Liver (tissue), 9 donors: ENCODE results near the gene PROX2. TPM values are rescaled to one million over a fixed set of nuclear protein-coding genes. Genes with fewer than 3 reads are reported as not detected.
A peak's percentile ranks its signal among the peaks of the same experiment; 100 is the strongest.

Experiments used
- DNase-seq: peaks from one replicate; pipeline ENCODE4 v3.0.0-alpha.2; 2017; ENCODE audit warnings: low spot score
- H3K27ac ChIP-seq, 2 donors: one replicate each; pipeline ENCODE4 v1.7.0; 2013; ENCODE audit warnings: inconsistent platforms in 2 of 2, low read length in 2 of 2, control low read depth in 1 of 2, low read depth in 1 of 2, mild to moderate bottlenecking in 1 of 2
- H3K27me3 ChIP-seq, 4 donors: one replicate each; pipeline versions ENCODE4 v1.6.1 to v1.7.0; 2013; ENCODE audit warnings: low read length in 3 of 4, inconsistent platforms in 1 of 4, mild to moderate bottlenecking in 1 of 4, moderate library complexity in 1 of 4; ENCODE audit not compliant: control insufficient read depth in 4 of 4, insufficient read depth in 4 of 4
- H3K36me3 ChIP-seq, 4 donors: one replicate each; pipeline versions ENCODE4 v1.6.1 to v1.7.0; 2013; ENCODE audit warnings: low read length in 3 of 4, mild to moderate bottlenecking in 3 of 4, low read depth in 1 of 4, moderate library complexity in 1 of 4; ENCODE audit not compliant: control insufficient read depth in 4 of 4, insufficient read depth in 3 of 4
- H3K4me1 ChIP-seq, 4 donors: one replicate each; pipeline versions ENCODE4 v1.6.1 to v1.7.0; 2013; ENCODE audit warnings: low read length in 3 of 4, mild to moderate bottlenecking in 3 of 4, moderate library complexity in 1 of 4; ENCODE audit not compliant: control insufficient read depth in 4 of 4, insufficient read depth in 4 of 4
- H3K4me3 ChIP-seq, 3 donors: one replicate each; pipeline versions ENCODE4 v1.6.1 to v1.7.0; 2013; ENCODE audit warnings: low read length in 3 of 3, control low read depth in 1 of 3, low read depth in 1 of 3, mild to moderate bottlenecking in 1 of 3
- H3K9ac ChIP-seq, 2 donors: one replicate each; pipeline ENCODE4 v1.7.0; 2013; ENCODE audit warnings: low read length in 2 of 2, mild to moderate bottlenecking in 2 of 2, moderate library complexity in 2 of 2, control low read depth in 1 of 2, low read depth in 1 of 2
- H3K9me3 ChIP-seq, 4 donors: one replicate each; pipeline versions ENCODE4 v1.6.1 to v1.7.0; 2013; ENCODE audit warnings: low read length in 3 of 4; ENCODE audit not compliant: control insufficient read depth in 4 of 4
- EGR1 ChIP-seq, 2 donors: IDR thresholded peaks; 2 replicates each; pipeline ENCODE4 v1.6.1; 2016 to 2018; ENCODE audit warnings: antibody characterized with exemption in 2 of 2, low read depth in 2 of 2
- FOXA1 ChIP-seq: IDR thresholded peaks from 2 replicates; pipeline ENCODE4 v1.6.1; 2016; ENCODE audit warnings: antibody characterized with exemption
- FOXA2 ChIP-seq: IDR thresholded peaks from 2 replicates; pipeline ENCODE4 v1.6.1; 2016; ENCODE audit warnings: antibody characterized with exemption
- GABPA ChIP-seq, 2 donors: IDR thresholded peaks in 1 of 2; conservative IDR thresholded peaks in 1 of 2; 2 replicates each; pipeline ENCODE4 v1.6.1; 2016; ENCODE audit warnings: antibody characterized with exemption in 2 of 2, mild to moderate bottlenecking in 1 of 2, moderate library complexity in 1 of 2
- HNF4A ChIP-seq, 2 donors: conservative IDR thresholded peaks; 2 replicates each; pipeline ENCODE4 v1.6.1; 2016; ENCODE audit warnings: antibody characterized with exemption in 2 of 2, mild to moderate bottlenecking in 2 of 2
- HNF4G ChIP-seq: IDR thresholded peaks from 2 replicates; pipeline ENCODE4 v1.6.1; 2016; ENCODE audit warnings: antibody characterized with exemption
- JUND ChIP-seq, 2 donors: IDR thresholded peaks; 2 replicates each; pipeline ENCODE4 v1.6.1; 2016; ENCODE audit warnings: antibody characterized with exemption in 2 of 2
- NR2F2 ChIP-seq: IDR thresholded peaks from 2 replicates; pipeline ENCODE4 v1.6.1; 2016; ENCODE audit warnings: antibody characterized with exemption
- RAD21 ChIP-seq, 2 donors: IDR thresholded peaks; 2 replicates each; pipeline ENCODE4 v1.6.1; 2016; ENCODE audit warnings: antibody characterized with exemption in 2 of 2, mild to moderate bottlenecking in 2 of 2
- RXRA ChIP-seq, 2 donors: IDR thresholded peaks; 2 replicates each; pipeline ENCODE4 v1.6.1; 2017 to 2018; ENCODE audit warnings: antibody characterized with exemption in 2 of 2, mild to moderate bottlenecking in 1 of 2
- SP1 ChIP-seq: IDR thresholded peaks from 2 replicates; pipeline ENCODE4 v1.6.1; 2018; ENCODE audit warnings: antibody characterized with exemption, mild to moderate bottlenecking
- TAF1 ChIP-seq: conservative IDR thresholded peaks from 2 replicates; pipeline ENCODE4 v1.6.1; 2016; ENCODE audit warnings: antibody characterized with exemption, mild to moderate bottlenecking
- YY1 ChIP-seq: IDR thresholded peaks from 2 replicates; pipeline ENCODE4 v1.6.1; 2016; ENCODE audit warnings: antibody characterized with exemption, mild to moderate bottlenecking
- WGBS: extraction: QIAGEN DNeasy Blood & Tissue Kit; methylation state at CpG from one replicate; pipeline ENCODE4 v1.1.7; 2013; 5-methylcytosine and 5-hydroxymethylcytosine counted together
- polyA plus RNA-seq, 2 donors: library from polyadenylated mRNA; stranded (reverse) in 1 of 2; unstranded in 1 of 2; fragments of 200-250 nt in 1 of 2; fragments of >200 nt in 1 of 2; fragmentation: Nextera tagmentation in 1 of 2; extraction: Ambion mirVana in 1 of 2; gene quantifications; one replicate each; pipeline versions ENCODE4 v1.2.1 to v1.2.3, GENCODE V29; 2013 to 2015
- total RNA-seq, 2 donors: library from RNA; depleted of rRNA; stranded (reverse); fragments of >200 nt; gene quantifications; one replicate each; pipeline ENCODE4 v1.2.3, GENCODE V29; 2014
- TF ChIP-seq, protein P1 (sequence below): IDR thresholded peaks from 2 replicates; pipeline ENCODE4 v1.6.1; 2016; ENCODE audit warnings: antibody characterized with exemption
- TF ChIP-seq, protein P2 (sequence below): IDR thresholded peaks from 2 replicates; pipeline ENCODE4 v1.6.1; 2016; ENCODE audit warnings: antibody characterized with exemption
- TF ChIP-seq, protein P3 (sequence below): IDR thresholded peaks from 2 replicates; pipeline ENCODE4 v1.6.1; 2016; ENCODE audit warnings: antibody characterized with exemption, mild to moderate bottlenecking
- TF ChIP-seq, protein P4 (sequence below): fragments of 150-350 bp; IDR thresholded peaks from 2 replicates; pipeline ENCODE4 v1.5.1; 2017; ENCODE audit warnings: improper control_type of control experiment, low read depth, low read length; ENCODE audit not compliant: missing input control
- TF ChIP-seq, protein P5 (sequence below): IDR thresholded peaks from 2 replicates; pipeline ENCODE4 v1.6.1; 2016; ENCODE audit warnings: antibody characterized with exemption
- donor health status: healthy.
- donor health status: healthy.
- donor health status: healthy.
- donor health status: healthy.
- donor health status: healthy.

The PROX2 gene
- total and polyA plus RNA-seq, 4 donors = 0.06 TPM; not detected in 3

DNA sequence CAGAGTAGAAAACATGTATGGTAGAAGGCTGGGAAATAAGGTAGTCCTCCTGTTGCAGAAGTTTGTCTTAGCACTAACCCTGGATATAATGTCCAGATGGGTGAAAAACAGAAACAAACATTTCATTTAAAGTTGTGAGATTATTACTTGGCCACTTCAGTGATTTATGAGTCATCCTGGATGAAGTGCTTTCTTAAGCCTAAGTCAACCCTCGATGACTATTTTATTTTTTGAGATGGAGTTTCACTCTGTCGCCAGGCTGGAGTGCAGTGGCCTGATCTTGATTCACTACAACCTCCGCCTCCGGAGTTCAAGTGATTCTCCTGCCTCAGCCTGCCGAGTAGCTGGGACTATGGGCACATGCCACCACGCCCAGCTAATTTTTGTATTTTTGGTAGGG is 15.9 kb upstream of the PROX2 start:
- Histone ChIP-seq H3K4me3 (no peak overlapping the region), H3K27me3 (no peaks in the 10 kb centered on the region), H3K4me1 (peaks cover 0 to 4% (median 0%) of the 10 kb centered on the region in 4 donors), H3K27ac (no peak overlapping the region), H3K36me3 (peaks cover 6 to 62% (median 54%) of the 10 kb centered on the region in 4 donors), H3K9ac (no peak overlapping the region), H3K9me3 (no peaks in the 10 kb centered on the region)
- WGBS = 93% methylated on average over 6 of the region's 6 CpGs
- TF ChIP-seq, protein P1, sequence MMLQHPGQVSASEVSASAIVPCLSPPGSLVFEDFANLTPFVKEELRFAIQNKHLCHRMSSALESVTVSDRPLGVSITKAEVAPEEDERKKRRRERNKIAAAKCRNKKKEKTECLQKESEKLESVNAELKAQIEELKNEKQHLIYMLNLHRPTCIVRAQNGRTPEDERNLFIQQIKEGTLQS = no peak
- TF ChIP-seq RXRA (IDR thresholded peaks at IDR 0.05) = no peak
- TF ChIP-seq JUND (IDR thresholded peaks at IDR 0.05) = no peak
- no peak for TF ChIP-seq TAF1
- no peak for TF ChIP-seq YY1
- no peak for TF ChIP-seq SP1
- DNase-seq = no peak

DNA sequence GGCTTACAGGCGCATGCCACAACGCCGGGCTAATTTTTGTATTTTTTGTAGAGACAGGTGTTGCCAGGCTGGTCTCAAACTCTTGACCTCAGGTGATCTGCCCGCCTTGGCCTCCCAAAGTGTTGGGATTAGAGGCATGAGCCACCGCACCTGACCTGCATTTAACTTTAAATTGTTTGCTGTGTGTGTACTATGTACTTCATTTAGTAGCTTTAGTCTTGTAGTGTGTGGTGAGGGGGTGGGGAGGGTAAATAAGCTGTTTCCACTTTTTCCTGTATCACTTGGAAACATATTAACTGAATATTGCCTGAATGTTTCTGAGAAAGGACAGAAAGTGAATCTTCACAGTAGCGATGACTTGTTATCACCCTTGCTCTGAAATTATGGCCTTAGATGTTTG is 14.3 kb upstream of the PROX2 start:
- H3K4me3 ChIP-seq = no peak overlapping the region
- 66% methylated on average over 6 of the region's 6 CpGs for WGBS
- no peak overlapping the region for H3K27ac ChIP-seq
- DNase-seq = no peak
- peaks cover 3 to 53% (median 44%) of the 10 kb centered on the region in 4 donors for H3K36me3 ChIP-seq
- no peaks in the 10 kb centered on the region for H3K27me3 ChIP-seq
- TF ChIP-seq RXRA (IDR thresholded peaks at IDR 0.05) (peak; percentile 60 to 74), NR2F2 (no peak), FOXA1 (no peak), TAF1 (no peak), SP1 (peak; percentile 61), GABPA (IDR thresholded peaks at IDR 0.05 in 1 of 2, conservative IDR thresholded peaks at IDR 0.05 in 1 of 2) (no peak), RAD21 (IDR thresholded peaks at IDR 0.05) (no peak), HNF4A (conservative IDR thresholded peaks at IDR 0.05) (peak; percentile 52 to 56), EGR1 (IDR thresholded peaks at IDR 0.05; ENCODE audit: low read depth in 2 of 2) (no peak), JUND (IDR thresholded peaks at IDR 0.05) (no peak), HNF4G (no peak), FOXA2 (peak; percentile 34), YY1 (no peak)
- TF ChIP-seq, protein P1 = no peak
- TF ChIP-seq, protein P2, sequence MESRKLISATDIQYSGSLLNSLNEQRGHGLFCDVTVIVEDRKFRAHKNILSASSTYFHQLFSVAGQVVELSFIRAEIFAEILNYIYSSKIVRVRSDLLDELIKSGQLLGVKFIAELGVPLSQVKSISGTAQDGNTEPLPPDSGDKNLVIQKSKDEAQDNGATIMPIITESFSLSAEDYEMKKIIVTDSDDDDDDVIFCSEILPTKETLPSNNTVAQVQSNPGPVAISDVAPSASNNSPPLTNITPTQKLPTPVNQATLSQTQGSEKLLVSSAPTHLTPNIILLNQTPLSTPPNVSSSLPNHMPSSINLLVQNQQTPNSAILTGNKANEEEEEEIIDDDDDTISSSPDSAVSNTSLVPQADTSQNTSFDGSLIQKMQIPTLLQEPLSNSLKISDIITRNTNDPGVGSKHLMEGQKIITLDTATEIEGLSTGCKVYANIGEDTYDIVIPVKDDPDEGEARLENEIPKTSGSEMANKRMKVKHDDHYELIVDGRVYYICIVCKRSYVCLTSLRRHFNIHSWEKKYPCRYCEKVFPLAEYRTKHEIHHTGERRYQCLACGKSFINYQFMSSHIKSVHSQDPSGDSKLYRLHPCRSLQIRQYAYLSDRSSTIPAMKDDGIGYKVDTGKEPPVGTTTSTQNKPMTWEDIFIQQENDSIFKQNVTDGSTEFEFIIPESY = no peak
- TF ChIP-seq, protein P3, sequence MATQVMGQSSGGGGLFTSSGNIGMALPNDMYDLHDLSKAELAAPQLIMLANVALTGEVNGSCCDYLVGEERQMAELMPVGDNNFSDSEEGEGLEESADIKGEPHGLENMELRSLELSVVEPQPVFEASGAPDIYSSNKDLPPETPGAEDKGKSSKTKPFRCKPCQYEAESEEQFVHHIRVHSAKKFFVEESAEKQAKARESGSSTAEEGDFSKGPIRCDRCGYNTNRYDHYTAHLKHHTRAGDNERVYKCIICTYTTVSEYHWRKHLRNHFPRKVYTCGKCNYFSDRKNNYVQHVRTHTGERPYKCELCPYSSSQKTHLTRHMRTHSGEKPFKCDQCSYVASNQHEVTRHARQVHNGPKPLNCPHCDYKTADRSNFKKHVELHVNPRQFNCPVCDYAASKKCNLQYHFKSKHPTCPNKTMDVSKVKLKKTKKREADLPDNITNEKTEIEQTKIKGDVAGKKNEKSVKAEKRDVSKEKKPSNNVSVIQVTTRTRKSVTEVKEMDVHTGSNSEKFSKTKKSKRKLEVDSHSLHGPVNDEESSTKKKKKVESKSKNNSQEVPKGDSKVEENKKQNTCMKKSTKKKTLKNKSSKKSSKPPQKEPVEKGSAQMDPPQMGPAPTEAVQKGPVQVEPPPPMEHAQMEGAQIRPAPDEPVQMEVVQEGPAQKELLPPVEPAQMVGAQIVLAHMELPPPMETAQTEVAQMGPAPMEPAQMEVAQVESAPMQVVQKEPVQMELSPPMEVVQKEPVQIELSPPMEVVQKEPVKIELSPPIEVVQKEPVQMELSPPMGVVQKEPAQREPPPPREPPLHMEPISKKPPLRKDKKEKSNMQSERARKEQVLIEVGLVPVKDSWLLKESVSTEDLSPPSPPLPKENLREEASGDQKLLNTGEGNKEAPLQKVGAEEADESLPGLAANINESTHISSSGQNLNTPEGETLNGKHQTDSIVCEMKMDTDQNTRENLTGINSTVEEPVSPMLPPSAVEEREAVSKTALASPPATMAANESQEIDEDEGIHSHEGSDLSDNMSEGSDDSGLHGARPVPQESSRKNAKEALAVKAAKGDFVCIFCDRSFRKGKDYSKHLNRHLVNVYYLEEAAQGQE = no peak
- TF ChIP-seq, protein P4, sequence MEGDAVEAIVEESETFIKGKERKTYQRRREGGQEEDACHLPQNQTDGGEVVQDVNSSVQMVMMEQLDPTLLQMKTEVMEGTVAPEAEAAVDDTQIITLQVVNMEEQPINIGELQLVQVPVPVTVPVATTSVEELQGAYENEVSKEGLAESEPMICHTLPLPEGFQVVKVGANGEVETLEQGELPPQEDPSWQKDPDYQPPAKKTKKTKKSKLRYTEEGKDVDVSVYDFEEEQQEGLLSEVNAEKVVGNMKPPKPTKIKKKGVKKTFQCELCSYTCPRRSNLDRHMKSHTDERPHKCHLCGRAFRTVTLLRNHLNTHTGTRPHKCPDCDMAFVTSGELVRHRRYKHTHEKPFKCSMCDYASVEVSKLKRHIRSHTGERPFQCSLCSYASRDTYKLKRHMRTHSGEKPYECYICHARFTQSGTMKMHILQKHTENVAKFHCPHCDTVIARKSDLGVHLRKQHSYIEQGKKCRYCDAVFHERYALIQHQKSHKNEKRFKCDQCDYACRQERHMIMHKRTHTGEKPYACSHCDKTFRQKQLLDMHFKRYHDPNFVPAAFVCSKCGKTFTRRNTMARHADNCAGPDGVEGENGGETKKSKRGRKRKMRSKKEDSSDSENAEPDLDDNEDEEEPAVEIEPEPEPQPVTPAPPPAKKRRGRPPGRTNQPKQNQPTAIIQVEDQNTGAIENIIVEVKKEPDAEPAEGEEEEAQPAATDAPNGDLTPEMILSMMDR = no peak
- TF ChIP-seq, protein P5, sequence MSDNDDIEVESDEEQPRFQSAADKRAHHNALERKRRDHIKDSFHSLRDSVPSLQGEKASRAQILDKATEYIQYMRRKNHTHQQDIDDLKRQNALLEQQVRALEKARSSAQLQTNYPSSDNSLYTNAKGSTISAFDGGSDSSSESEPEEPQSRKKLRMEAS = no peak
- peaks cover 0 to 5% (median 2%) of the 10 kb centered on the region in 4 donors for H3K4me1 ChIP-seq
- no peaks in the 10 kb centered on the region for H3K9me3 ChIP-seq
- no peak overlapping the region for H3K9ac ChIP-seq
